Right lobe of liver (tissue), 6 donors: ENCODE results near the gene GNPDA2. TPM values are rescaled to one million over a fixed set of nuclear protein-coding genes. Genes with fewer than 3 reads are reported as not detected.
"Not testable (repeated sequence)": the region's sequence is repeated elsewhere in the genome, so short reads cannot be mapped to it uniquely, and the experiment has no call there.

Source experiments
- ATAC-seq, 4 donors: fragments of 200-7000 bp; cut with Tn5 transposase; one replicate each; pipeline ENCODE4 v1.9.1; 2020; ENCODE audit warnings: mild to moderate bottlenecking in 4 of 4, moderate library complexity in 4 of 4
- DNase-seq, 3 donors: peaks; one replicate each; pipeline ENCODE4 v3.0.0-alpha.2; 2020
- H3K27ac ChIP-seq, 3 donors: fragments of 200-600 bp; one replicate each; pipeline ENCODE4 v1.8.0; 2022
- H3K27me3 ChIP-seq, 2 donors: fragments of 200-600 bp; one replicate each; pipeline ENCODE4 v1.8.0; 2022
- H3K36me3 ChIP-seq, 4 donors: fragments of 200-600 bp; sonication (generic) in 1 of 4; one replicate each; pipeline versions ENCODE4 v1.5.1 to v1.8.0; 2017 to 2022; ENCODE audit warnings: control low read depth in 1 of 4
- H3K4me1 ChIP-seq, 4 donors: fragments of 200-600 bp; sonication (generic) in 1 of 4; one replicate each; pipeline versions ENCODE4 v1.5.1 to v1.8.0; 2017 to 2022; ENCODE audit warnings: control low read depth in 1 of 4
- H3K4me3 ChIP-seq, 3 donors: fragments of 200-600 bp; one replicate each; pipeline ENCODE4 v1.8.0; 2022
- H3K9me3 ChIP-seq, 4 donors: fragments of 200-600 bp; sonication (generic) in 1 of 4; one replicate each; pipeline versions ENCODE4 v1.5.1 to v1.8.0; 2017 to 2022; ENCODE audit warnings: control low read depth in 1 of 4
- CTCF ChIP-seq, 4 donors: fragments of 200-600 bp in 3 of 4; fragments of 450-650 bp in 1 of 4; IDR thresholded peaks; one replicate each; pipeline versions ENCODE4 v1.5.1 to v1.8.0; 2016 to 2022; ENCODE audit warnings: antibody characterized with exemption in 4 of 4, mild to moderate bottlenecking in 2 of 4
- POLR2A ChIP-seq: fragments of 450-650 bp; IDR thresholded peaks from one replicate; pipeline ENCODE4 v1.6.1; 2017; ENCODE audit warnings: antibody characterized with exemption, mild to moderate bottlenecking
- WGBS: methylation state at CpG from one replicate; pipeline ENCODE4 v1.1.6; 2018; ENCODE audit warnings: low coverage, low lambda C conversion rate; ENCODE audit not compliant: insufficient coverage; ENCODE audit errors: missing lambda C conversion rate; 5-methylcytosine and 5-hydroxymethylcytosine counted together
- intact Hi-C, 2 donors: fragments of 100-400 bp; cut with DNase I; formaldehyde crosslinking; loops; one replicate each; pipeline versions ENCODE4 v1.11.2 to v1.14.1; 2022
- total RNA-seq, 6 experiments: library from RNA; depleted of rRNA in 2 of 6; stranded (reverse); fragments of >200 nt in 2 of 6; fragmentation: NEBNext Ultra II Directional in 3 of 6; extraction: Animal tissue kit (Norgen Biotek cat#: 25700) in 3 of 6; gene quantifications; one replicate each; pipeline versions ENCODE4 v1.1.0 to v1.2.4, GENCODE V29; 2016 to 2023
- donor health status: DM: no; HTN: yes; CAD: no.
- donor health status: DM: no; HTN: no; CAD: no.
- donor health status: DM: no; HTN: no; CAD: no.
- donor health status: DM: no; HTN: yes; CAD: no.
- donor health status: DM: no; HTN: yes; CAD: no.

Gene GNPDA2
- total RNA-seq, 6 experiments from 2014 or later: 1.3 to 3.5 (median 2.0) TPM

- DNase-seq: no peak
- H3K36me3 ChIP-seq: no peaks in the 10 kb centered on the region
- no peaks in the 10 kb centered on the region for H3K4me1 ChIP-seq
- intact Hi-C loops: no loop called here
- 50% methylated on average over 2 of the region's 2 CpGs for WGBS
- TF ChIP-seq CTCF (IDR thresholded peaks at IDR 0.05) (no peak), POLR2A (no peak)
- H3K9me3 ChIP-seq: no peaks in the 10 kb centered on the region
- no peak overlapping the region for H3K27ac ChIP-seq
- H3K4me3 ChIP-seq: no peak overlapping the region
- H3K27me3 ChIP-seq: no peaks in the 10 kb centered on the region
- no peak for ATAC-seq
Measured at GRCh38 chr4:44740201-44740600, 13.8 kb upstream of the GNPDA2 start.

- Histone ChIP-seq H3K4me3 (no peak overlapping the region), H3K4me1 (no peaks in the 10 kb centered on the region), H3K36me3 (no peaks in the 10 kb centered on the region), H3K9me3 (no peaks in the 10 kb centered on the region), H3K27me3 (no peaks in the 10 kb centered on the region), H3K27ac (no peak overlapping the region)
- 25% methylated on average over 2 of the region's 2 CpGs for WGBS
- DNase-seq (no peak), ATAC-seq (peak in 1 of 4 donors; percentile 34)
- intact Hi-C loops: no loop called here
- TF ChIP-seq CTCF (IDR thresholded peaks at IDR 0.05): peak in 1 of 4 donors; percentile 26
- TF ChIP-seq POLR2A: no peak
Measured at GRCh38 chr4:44738615-44739014, 12.3 kb upstream of the GNPDA2 start.

GRCh38 chr4:44736900-44737299, 10.5 kb upstream of the GNPDA2 start:
- TF ChIP-seq POLR2A: no peak
- TF ChIP-seq CTCF (IDR thresholded peaks at IDR 0.05): no peak
- no peaks in the 10 kb centered on the region for H3K4me1 ChIP-seq
- intact Hi-C loops: no loop called here
- ATAC-seq: no peak
- no peak overlapping the region for H3K4me3 ChIP-seq
- no peak overlapping the region for H3K27ac ChIP-seq
- 68% methylated on average over 2 of the region's 2 CpGs for WGBS
- H3K27me3 ChIP-seq: no peaks in the 10 kb centered on the region
- no peak for DNase-seq
- H3K36me3 ChIP-seq: no peaks in the 10 kb centered on the region
- H3K9me3 ChIP-seq: no peaks in the 10 kb centered on the region

GRCh38 chr4:44728694-44729093, 2.3 kb upstream of the GNPDA2 start:
- H3K27me3 ChIP-seq, H3K9me3 ChIP-seq, H3K27ac ChIP-seq, ATAC-seq, H3K4me1 ChIP-seq, H3K36me3 ChIP-seq, DNase-seq, H3K4me3 ChIP-seq, intact Hi-C loops: not testable (repeated sequence)
- 82% methylated on average over 5 of the region's 9 CpGs for WGBS

GRCh38 chr4:44727471-44727870, 1.1 kb upstream of the GNPDA2 start:
- WGBS: 86% methylated on average over 6 of the region's 6 CpGs
- intact Hi-C loops: no loop called here

More at GRCh38 chr4:44727471-44727870, 1.1 kb upstream of the GNPDA2 start:
- ATAC-seq: no peak
- Histone ChIP-seq H3K4me3 (no peak overlapping the region), H3K9me3 (no peaks in the 10 kb centered on the region), H3K36me3 (no peaks in the 10 kb centered on the region), H3K4me1 (no peaks in the 10 kb centered on the region), H3K27me3 (no peaks in the 10 kb centered on the region), H3K27ac (no peak overlapping the region)
- no peak for DNase-seq
- no peak for TF ChIP-seq POLR2A
- TF ChIP-seq CTCF (IDR thresholded peaks at IDR 0.05): no peak
